ENCODE data around the gene FAM3B.

FAM3B gene

GRCh38 chr21:41397471-41397891, 80.9 kb downstream of the FAM3B start:
- DNase-seq (ENCODE audit: low read depth) = no peak

DNA sequence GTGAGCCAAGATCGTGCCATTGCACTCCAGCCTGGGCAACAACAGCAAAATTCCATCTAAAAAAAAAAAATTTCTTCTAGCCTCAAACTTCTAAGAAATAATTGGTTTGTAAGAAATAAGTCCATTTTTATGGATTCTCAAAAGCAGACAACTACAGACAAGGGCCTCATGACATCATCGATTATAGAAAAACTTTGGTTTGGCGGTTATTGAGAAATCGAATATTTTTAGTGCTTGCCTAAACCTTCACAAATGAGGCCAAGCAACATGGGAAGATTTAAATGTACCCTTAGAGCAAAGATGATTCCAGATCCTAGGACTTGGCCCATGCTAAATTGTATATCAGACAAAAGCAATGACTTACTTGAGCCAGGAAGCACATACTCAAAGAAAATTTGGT, 81.7 kb downstream of the FAM3B start:
- DNase-seq (ENCODE audit: low read depth) = no peak

- DNase-seq (ENCODE audit: low read depth) = no peak
Measured at GRCh38 chr21:41398831-41399230, 82.2 kb downstream of the FAM3B start.

DNA sequence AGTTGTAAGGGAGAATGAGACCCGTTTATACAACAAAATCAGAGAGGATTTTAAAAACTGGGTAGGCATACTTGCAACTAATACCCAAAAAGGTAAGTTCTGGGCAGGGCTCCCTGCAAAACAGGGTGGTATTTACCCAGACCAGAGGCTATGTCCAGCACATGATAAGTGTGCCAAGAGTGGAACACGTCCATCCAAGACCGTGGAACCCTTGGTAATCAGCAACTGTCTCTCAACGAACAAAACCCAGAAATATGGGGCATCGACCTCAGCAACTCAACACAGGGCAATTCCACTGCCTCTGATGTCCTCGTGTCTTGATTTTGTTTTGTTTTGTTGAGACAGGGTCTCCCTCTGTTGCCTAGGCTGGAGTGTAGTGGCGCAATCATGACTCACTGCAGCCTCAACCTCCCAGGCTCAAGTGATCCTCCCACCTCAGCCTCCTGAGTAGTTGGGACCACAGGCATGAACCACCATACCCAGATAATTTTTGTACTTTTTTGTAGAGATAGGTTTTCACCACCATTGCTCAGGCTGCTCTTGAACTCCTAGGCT, 82.7 kb downstream of the FAM3B start:
- no peak for DNase-seq (ENCODE audit: low read depth)

DNA sequence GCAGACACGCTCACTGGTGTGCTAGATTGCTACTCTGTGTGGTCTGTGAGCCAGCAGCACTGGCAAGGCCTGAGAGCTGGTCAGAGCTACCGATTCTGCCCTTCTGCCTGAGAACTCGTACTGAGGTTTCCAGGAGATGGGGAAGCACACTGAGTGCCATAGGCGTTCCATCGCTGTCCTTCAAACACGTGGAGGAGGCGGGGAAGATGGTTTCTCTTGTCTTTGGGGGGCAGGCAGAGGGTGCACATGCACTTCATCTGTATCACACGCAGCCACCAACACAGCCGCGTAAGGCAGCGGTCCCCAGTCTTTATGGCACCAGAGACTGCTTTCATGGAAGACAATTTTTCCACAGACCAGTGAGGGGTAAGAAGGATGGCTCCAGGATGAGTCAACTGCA, 85.6 kb downstream of the FAM3B start:
- no peak for DNase-seq (ENCODE audit: low read depth)

GRCh38 chr21:41402796-41403195, 86.2 kb downstream of the FAM3B start:
- DNase-seq (ENCODE audit: low read depth) = no peak

- DNase-seq (ENCODE audit: low read depth) = no peak
Measured at GRCh38 chr21:41403331-41403730, 86.7 kb downstream of the FAM3B start.

DNA sequence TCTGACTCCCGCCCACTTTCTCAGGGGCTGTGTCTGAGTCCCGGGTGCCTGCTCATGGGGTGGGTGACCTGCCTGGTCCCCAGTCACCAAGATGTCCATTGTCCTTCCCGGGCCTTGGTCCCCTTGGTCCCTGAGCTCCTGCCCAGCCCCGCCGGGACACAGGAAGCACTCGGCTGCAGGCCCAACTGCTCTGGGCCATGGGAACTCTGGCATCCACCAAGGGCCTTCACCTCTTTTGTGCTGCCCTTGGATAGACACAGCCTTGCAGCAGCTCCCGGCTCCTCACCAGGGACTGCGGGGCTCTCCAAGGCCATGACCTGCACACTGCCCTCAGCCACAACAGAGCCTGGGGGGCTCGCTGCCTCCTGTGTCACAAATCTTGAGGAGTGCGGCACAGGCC, 87.4 kb downstream of the FAM3B start:
- no peak for DNase-seq (ENCODE audit: low read depth)

DNA sequence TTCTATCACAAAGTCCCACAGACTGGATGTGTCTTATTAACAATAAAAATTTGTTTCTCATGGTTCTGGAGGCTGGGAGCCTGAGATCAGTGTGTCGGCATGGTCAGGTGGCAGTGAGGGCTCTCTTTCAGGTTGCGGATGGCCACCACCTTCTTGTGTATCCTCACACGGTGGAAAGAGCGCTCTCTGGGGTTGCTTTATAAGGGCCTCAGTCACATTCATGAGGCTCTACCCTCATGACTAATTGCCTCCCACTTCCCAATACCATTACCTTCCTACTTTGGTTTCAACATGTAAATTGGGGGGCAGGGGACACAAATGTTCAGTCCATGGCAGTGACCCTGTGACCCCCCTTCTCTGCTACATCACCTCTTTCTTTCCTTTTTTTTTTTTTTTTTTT, 88.7 kb downstream of the FAM3B start:
- DNase-seq (ENCODE audit: low read depth) = no peak

GRCh38 chr21:41406340-41406739, 89.7 kb downstream of the FAM3B start:
- no peak for DNase-seq (ENCODE audit: low read depth)
